Measurements from ENCODE around the gene MGAT4B. TPM values are rescaled to one million over a fixed set of nuclear protein-coding genes. Genes with fewer than 3 reads are reported as not detected.

The MGAT4B gene
- 100 to 1,000 TPM in 1 of 2 donors, 10 to 100 TPM in 1; 73.2 to 154 TPM for total RNA-seq
- polyA plus RNA-seq, result 10 to 100 TPM; 65.0 to 91.7 TPM
- long read RNA-seq, donor 1, transcript MGAT4B-201 (15 exons, 2,446 nt), result major isoform, 7 of 8 reads
- long read RNA-seq, donor 1, partial matches to known transcripts, result 0 of 8 reads
- long read RNA-seq, donor 1, other reads (novel, unspliced or antisense), result 0 of 8 reads
- long read RNA-seq, donor 2, partial matches to known transcripts, result 11 of 23 reads
- long read RNA-seq, donor 2, other reads (novel, unspliced or antisense), result 11 of 23 reads
- long read RNA-seq, donor 3, transcript MGAT4B-201 (15 exons, 2,446 nt), result major isoform, 6 of 8 reads
- long read RNA-seq, donor 3, partial matches to known transcripts, result 0 of 8 reads
- long read RNA-seq, donor 3, other reads (novel, unspliced or antisense), result 0 of 8 reads
- long read RNA-seq, donor 4, partial matches to known transcripts, result 5 of 6 reads
- long read RNA-seq, donor 4, other reads (novel, unspliced or antisense), result 0 of 6 reads
- long read RNA-seq, donor 5, transcript MGAT4B-201 (15 exons, 2,446 nt), result major isoform, 11 of 20 reads
- long read RNA-seq, donor 5, partial matches to known transcripts, result 8 of 20 reads
- long read RNA-seq, donor 5, other reads (novel, unspliced or antisense), result 0 of 20 reads

DNA sequence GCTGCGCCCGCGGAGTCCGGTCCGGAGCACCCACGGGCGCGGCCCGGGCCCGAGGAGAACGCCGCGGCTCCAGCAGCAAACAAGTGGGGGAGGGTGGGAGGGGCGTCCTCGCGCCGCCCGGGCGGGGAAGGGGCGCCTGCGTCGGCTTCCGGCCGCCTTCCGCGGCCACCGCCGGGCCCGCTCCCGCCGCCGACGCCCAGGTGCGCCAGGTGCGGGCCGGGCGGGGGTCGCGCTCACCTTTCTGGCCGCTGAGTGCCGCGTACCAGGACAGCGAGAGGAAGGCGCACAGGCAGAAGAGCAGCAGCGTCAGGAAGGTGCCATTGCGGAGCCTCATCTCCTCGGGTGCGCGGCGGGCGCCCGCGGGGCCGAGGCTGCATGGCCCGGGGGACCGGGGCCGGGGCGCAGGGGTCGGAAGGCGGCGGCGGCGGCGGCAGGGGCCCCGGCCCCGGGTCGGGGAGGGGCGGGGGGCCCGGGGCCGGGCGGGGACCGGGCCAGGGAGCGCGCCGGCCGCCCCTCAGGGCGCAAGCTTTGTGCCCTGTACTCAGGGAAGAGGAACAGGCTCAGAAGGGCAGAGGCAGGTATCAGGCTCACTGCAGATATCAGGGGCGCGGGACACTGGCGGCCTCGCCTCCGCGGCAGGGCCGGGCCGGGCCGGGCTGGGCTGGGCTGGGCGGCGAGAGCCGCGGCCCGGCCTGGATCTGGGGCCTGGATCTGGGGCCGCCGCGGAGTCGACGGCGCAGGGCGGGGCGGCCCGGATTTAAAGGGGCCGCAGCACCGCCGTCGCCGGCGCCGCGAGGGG, at the start of gene MGAT4B:
Gene MGAT4B (minus strand): TSS at position 617 of the 799 bp plus-strand sequence. CDS start 283 bp downstream, at position 334.
- H3K4me1 ChIP-seq (ENCODE audit: control insufficient read depth in 5 of 5, insufficient read depth in 5 of 5, low read length in 5 of 5), result peaks cover 0 to 18% (median 7%) of the 10 kb centered on the region in 5 donors
- TF ChIP-seq, protein P1, sequence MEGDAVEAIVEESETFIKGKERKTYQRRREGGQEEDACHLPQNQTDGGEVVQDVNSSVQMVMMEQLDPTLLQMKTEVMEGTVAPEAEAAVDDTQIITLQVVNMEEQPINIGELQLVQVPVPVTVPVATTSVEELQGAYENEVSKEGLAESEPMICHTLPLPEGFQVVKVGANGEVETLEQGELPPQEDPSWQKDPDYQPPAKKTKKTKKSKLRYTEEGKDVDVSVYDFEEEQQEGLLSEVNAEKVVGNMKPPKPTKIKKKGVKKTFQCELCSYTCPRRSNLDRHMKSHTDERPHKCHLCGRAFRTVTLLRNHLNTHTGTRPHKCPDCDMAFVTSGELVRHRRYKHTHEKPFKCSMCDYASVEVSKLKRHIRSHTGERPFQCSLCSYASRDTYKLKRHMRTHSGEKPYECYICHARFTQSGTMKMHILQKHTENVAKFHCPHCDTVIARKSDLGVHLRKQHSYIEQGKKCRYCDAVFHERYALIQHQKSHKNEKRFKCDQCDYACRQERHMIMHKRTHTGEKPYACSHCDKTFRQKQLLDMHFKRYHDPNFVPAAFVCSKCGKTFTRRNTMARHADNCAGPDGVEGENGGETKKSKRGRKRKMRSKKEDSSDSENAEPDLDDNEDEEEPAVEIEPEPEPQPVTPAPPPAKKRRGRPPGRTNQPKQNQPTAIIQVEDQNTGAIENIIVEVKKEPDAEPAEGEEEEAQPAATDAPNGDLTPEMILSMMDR (IDR thresholded peaks at IDR 0.05; ENCODE audit: control extremely low read depth, extremely low read depth), result no peak

GRCh38 chr5:179854356-179854755, 47.7 kb upstream of the MGAT4B start:
- DNase-seq, result no peak
- ATAC-seq (ENCODE audit: insufficient read depth, low FRiP score), result no peak

More for the DNA sequence above, at the start of gene MGAT4B:
- H3K4me3 ChIP-seq, result peak within 1 kb of the TSS; percentile 95
- H3K36me3 ChIP-seq (ENCODE audit: control insufficient read depth in 4 of 4, insufficient read depth in 4 of 4, low read length in 4 of 4), result peaks cover 0 to 4% (median under 1%) of the 10 kb centered on the region in 4 donors
- peak within 1 kb of the TSS in 1 of 2 donors; percentile 37 for H3K9ac ChIP-seq (ENCODE audit: insufficient read depth in 1 of 2, low read length in 2 of 2)
- H3K27ac ChIP-seq (ENCODE audit: low read depth in 1 of 2, low read length in 1 of 2), result peak within 1 kb of the TSS; percentile 92 to 97
- ATAC-seq (ENCODE audit: insufficient read depth, low FRiP score), result peak; percentile 88
- whole genome bisulfite sequencing, 2 donors, result 1% methylated on average over 51 to 108 of the region's 108 CpGs
- DNase-seq, result peak; percentile 74 to 86 (median 77)
- no peaks in the 10 kb centered on the region for H3K27me3 ChIP-seq (ENCODE audit: control insufficient read depth in 3 of 3, insufficient read depth in 3 of 3, low read length in 2 of 3)
- no peaks in the 10 kb centered on the region for H3K9me3 ChIP-seq (ENCODE audit: control insufficient read depth in 4 of 4, insufficient read depth in 3 of 4, low read length in 3 of 4)

GRCh38 chr5:179852993-179853547, 46.4 kb upstream of the MGAT4B start:
- 80 to 86% methylated on average over 8 of the region's 8 CpGs for WGBS, 2 donors
- Histone ChIP-seq H3K27me3 (ENCODE audit: control insufficient read depth in 3 of 3, insufficient read depth in 3 of 3, low read length in 2 of 3) (no peaks in the 10 kb centered on the region), H3K36me3 (ENCODE audit: control insufficient read depth in 4 of 4, insufficient read depth in 4 of 4, low read length in 4 of 4) (peaks cover 18 to 36% (median 25%) of the 10 kb centered on the region in 4 donors), H3K4me3 (no peak overlapping the region), H3K4me1 (ENCODE audit: control insufficient read depth in 5 of 5, insufficient read depth in 5 of 5, low read length in 5 of 5) (no peaks in the 10 kb centered on the region), H3K27ac (ENCODE audit: low read depth in 1 of 2, low read length in 1 of 2) (no peak overlapping the region), H3K9ac (ENCODE audit: insufficient read depth in 1 of 2, low read length in 2 of 2) (no peak overlapping the region), H3K9me3 (ENCODE audit: control insufficient read depth in 4 of 4, insufficient read depth in 3 of 4, low read length in 3 of 4) (peaks cover 0 to 3% (median 0%) of the 10 kb centered on the region in 4 donors)
- DNase-seq (no peak), ATAC-seq (ENCODE audit: insufficient read depth, low FRiP score) (no peak)
- TF ChIP-seq, protein P1 (IDR thresholded peaks at IDR 0.05; ENCODE audit: control extremely low read depth, extremely low read depth), result no peak

More at GRCh38 chr5:179854356-179854755, 47.7 kb upstream of the MGAT4B start:
- Histone ChIP-seq H3K4me3 (no peak overlapping the region), H3K9ac (ENCODE audit: insufficient read depth in 1 of 2, low read length in 2 of 2) (no peak overlapping the region), H3K4me1 (ENCODE audit: control insufficient read depth in 5 of 5, insufficient read depth in 5 of 5, low read length in 5 of 5) (no peaks in the 10 kb centered on the region), H3K9me3 (ENCODE audit: control insufficient read depth in 4 of 4, insufficient read depth in 3 of 4, low read length in 3 of 4) (peaks cover 0 to 3% (median 0%) of the 10 kb centered on the region in 4 donors), H3K36me3 (ENCODE audit: control insufficient read depth in 4 of 4, insufficient read depth in 4 of 4, low read length in 4 of 4) (peaks cover 12 to 27% (median 20%) of the 10 kb centered on the region in 4 donors), H3K27ac (ENCODE audit: low read depth in 1 of 2, low read length in 1 of 2) (no peak overlapping the region), H3K27me3 (ENCODE audit: control insufficient read depth in 3 of 3, insufficient read depth in 3 of 3, low read length in 2 of 3) (no peaks in the 10 kb centered on the region)
- TF ChIP-seq, protein P1 (IDR thresholded peaks at IDR 0.05; ENCODE audit: control extremely low read depth, extremely low read depth), result no peak
- WGBS, 2 donors, result 91 to 95% methylated on average over 8 of the region's 8 CpGs

Data from lung (tissue), 16 donors.